ENCODE data around the gene ALAS1.

- TF ChIP-seq EZH2 (IDR thresholded peaks at IDR 0.05; ENCODE audit: insufficient read depth, poor library complexity, severe bottlenecking) (no peak), EZH2phosphoT487 (IDR thresholded peaks at IDR 0.05; ENCODE audit: insufficient read depth, low read depth) (no peak)
These were observed 50.2 kb downstream of the ALAS1 start for GRCh38 chr3:52248165-52248541.
